Putamen (tissue), 1 donor: ENCODE measurements around the gene TNFSF10.
"Not testable (repeated sequence)": the region's sequence is repeated elsewhere in the genome, so short reads cannot be mapped to it uniquely, and the experiment has no call there.

Experiments
- DNase-seq: peaks from one replicate; pipeline ENCODE4 v3.0.0-alpha.2; 2016; ENCODE audit warnings: low spot score

The TNFSF10 gene

GRCh38 chr3:172543884-172544283 lies 20.7 kb upstream of the TNFSF10 start:
- DNase-seq = no peak

GRCh38 chr3:172543419-172543818 lies 20.2 kb upstream of the TNFSF10 start:
- no peak for DNase-seq

GRCh38 chr3:172542999-172543398 lies 19.8 kb upstream of the TNFSF10 start:
- DNase-seq = no peak

GRCh38 chr3:172541945-172542488 lies 18.8 kb upstream of the TNFSF10 start:
- DNase-seq = no peak

- no peak for DNase-seq
Measured at GRCh38 chr3:172540049-172540448, 16.8 kb upstream of the TNFSF10 start.

- DNase-seq = no peak
Measured at GRCh38 chr3:172539273-172539672, 16.0 kb upstream of the TNFSF10 start.

- no peak for DNase-seq
Measured at GRCh38 chr3:172538368-172539151, 15.3 kb upstream of the TNFSF10 start.

GRCh38 chr3:172537507-172538158 lies 14.4 kb upstream of the TNFSF10 start:
- no peak for DNase-seq

- DNase-seq = no peak
Measured at GRCh38 chr3:172536993-172537419, 13.8 kb upstream of the TNFSF10 start.

GRCh38 chr3:172536505-172536904 lies 13.3 kb upstream of the TNFSF10 start:
- DNase-seq = no peak

GRCh38 chr3:172530566-172530965 lies 7.3 kb upstream of the TNFSF10 start:
- no peak for DNase-seq

- DNase-seq = no peak
Measured at GRCh38 chr3:172530101-172530561, 6.9 kb upstream of the TNFSF10 start.

- no peak for DNase-seq
Measured at GRCh38 chr3:172528677-172529076, 5.4 kb upstream of the TNFSF10 start.

- DNase-seq = no peak
Measured at GRCh38 chr3:172527306-172527705, 4.1 kb upstream of the TNFSF10 start.

GRCh38 chr3:172525116-172525613 lies 1.9 kb upstream of the TNFSF10 start:
- DNase-seq = no peak

- DNase-seq = no peak
Measured at GRCh38 chr3:172524611-172525010, 1.4 kb upstream of the TNFSF10 start.

- DNase-seq = not testable (repeated sequence)
Measured at GRCh38 chr3:172521837-172522726, 1.1 kb downstream of the TNFSF10 start.

GRCh38 chr3:172520301-172520831 lies 2.9 kb downstream of the TNFSF10 start:
- no peak for DNase-seq

- DNase-seq = no peak
Measured at GRCh38 chr3:172519740-172520139, 3.5 kb downstream of the TNFSF10 start.

- no peak for DNase-seq
Measured at GRCh38 chr3:172518929-172519640, 4.1 kb downstream of the TNFSF10 start.
